Measurements from ENCODE around the gene CFAP68. TPM values are rescaled to one million over a fixed set of nuclear protein-coding genes. Genes with fewer than 3 reads are reported as not detected.

Gene CFAP68
- total and polyA plus RNA-seq, 9 of the 15 experiments (the other 6 are each of a cell fraction or from before 2014, with no cell fraction given), result 22.8 to 72.3 (median 52.5) TPM

DNA sequence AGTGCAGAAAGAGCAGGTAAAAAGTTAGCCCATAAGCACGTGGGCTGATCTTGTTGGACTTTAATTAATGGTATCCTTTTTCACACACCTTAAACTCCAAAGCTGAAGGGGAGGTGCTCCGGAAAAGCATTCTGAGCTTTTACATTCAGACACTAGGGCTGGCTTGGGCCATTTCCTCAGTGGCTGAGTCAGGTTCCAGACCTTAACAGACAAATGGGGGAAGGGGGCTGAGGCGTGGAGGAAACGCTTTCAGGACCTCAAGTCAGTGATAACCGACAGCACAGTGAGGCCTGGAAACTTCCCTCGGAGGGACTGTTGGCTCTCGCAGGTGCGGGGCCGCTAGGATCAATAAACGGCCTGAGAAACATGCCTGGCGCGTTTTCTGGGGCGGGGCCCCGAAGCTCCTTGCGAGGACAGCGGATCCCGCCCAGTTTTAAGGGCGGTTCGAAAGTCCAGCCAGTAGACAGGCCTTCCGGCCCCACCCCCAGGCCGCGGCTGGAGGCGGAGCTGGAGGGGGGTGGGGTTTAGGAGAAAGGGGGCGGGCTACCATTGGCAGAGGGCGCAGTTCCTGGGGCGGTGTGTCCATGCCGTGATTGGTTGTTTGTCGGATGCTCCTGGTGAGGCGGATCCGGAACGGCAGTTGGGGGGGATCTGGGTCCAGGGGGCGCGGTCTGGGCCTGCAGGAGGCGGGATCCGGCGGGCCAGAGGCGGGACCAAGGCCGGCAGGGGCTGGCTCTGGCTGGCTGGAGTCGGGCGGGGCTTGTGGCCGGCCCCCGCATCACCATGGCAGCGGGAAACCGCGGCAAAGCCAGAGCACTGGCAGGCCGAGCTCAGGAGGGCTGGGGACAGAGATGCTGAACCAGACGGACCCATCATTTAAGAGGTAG, 47.4 kb downstream of the CFAP68 start (continued):
- TF ChIP-seq C11orf30 (IDR thresholded peaks at IDR 0.05; ENCODE audit: low read depth) (no peak), KDM4B (IDR thresholded peaks at IDR 0.05; ENCODE audit: borderline replicate concordance in 2 of 2, low read depth in 1 of 2) (no peak), CTCFL (IDR thresholded peaks at IDR 0.05; ENCODE audit: borderline replicate concordance, insufficient read depth, low read depth, low read length, poor library complexity, severe bottlenecking) (no peak), ZNF79 (CRISPR knock-in tag; IDR thresholded peaks at IDR 0.05; ENCODE audit: low read depth) (no peak), NR3C1 (CRISPR knock-in tag; IDR thresholded peaks at IDR 0.05) (no peak), SUPT5H (IDR thresholded peaks at IDR 0.05) (peak; percentile 88), NCOA4 (IDR thresholded peaks at IDR 0.05; ENCODE audit: partially characterized antibody) (no peak), RBM17 (IDR thresholded peaks at IDR 0.05; ENCODE audit: borderline replicate concordance, low read depth, low read length) (no peak), ZHX1 (conservative IDR thresholded peaks at IDR 0.05; ENCODE audit: low read length) (0 out of 2 replicates have a peak, but pooled peaks have one; percentile 37), ETS1 (conservative IDR thresholded peaks at IDR 0.05; ENCODE audit: control insufficient read depth, low read depth, low read length) (0 out of 2 replicates have a peak, but pooled peaks have one; percentile 40), NONO (IDR thresholded peaks at IDR 0.05; ENCODE audit: low read depth in 2 of 2, low read length in 1 of 2) (no peak), ZNF184 (CRISPR knock-in tag; IDR thresholded peaks at IDR 0.05) (no peak), HNRNPLL (IDR thresholded peaks at IDR 0.05; ENCODE audit: low read depth, low read length, poor library complexity, severe bottlenecking) (peak; percentile 70), POLR3G (IDR thresholded peaks at IDR 0.05; ENCODE audit: extremely low read depth, insufficient read length, insufficient replicate concordance) (no peak), LARP7 (IDR thresholded peaks at IDR 0.05) (no peak)
- TF ChIP-seq, protein P1, sequence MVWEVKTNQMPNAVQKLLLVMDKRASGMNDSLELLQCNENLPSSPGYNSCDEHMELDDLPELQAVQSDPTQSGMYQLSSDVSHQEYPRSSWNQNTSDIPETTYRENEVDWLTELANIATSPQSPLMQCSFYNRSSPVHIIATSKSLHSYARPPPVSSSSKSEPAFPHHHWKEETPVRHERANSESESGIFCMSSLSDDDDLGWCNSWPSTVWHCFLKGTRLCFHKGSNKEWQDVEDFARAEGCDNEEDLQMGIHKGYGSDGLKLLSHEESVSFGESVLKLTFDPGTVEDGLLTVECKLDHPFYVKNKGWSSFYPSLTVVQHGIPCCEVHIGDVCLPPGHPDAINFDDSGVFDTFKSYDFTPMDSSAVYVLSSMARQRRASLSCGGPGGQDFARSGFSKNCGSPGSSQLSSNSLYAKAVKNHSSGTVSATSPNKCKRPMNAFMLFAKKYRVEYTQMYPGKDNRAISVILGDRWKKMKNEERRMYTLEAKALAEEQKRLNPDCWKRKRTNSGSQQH (CRISPR knock-in tag; IDR thresholded peaks at IDR 0.05), result peak; percentile 86; the same call in 1 of the 2 replicates
- TF ChIP-seq, protein P2, sequence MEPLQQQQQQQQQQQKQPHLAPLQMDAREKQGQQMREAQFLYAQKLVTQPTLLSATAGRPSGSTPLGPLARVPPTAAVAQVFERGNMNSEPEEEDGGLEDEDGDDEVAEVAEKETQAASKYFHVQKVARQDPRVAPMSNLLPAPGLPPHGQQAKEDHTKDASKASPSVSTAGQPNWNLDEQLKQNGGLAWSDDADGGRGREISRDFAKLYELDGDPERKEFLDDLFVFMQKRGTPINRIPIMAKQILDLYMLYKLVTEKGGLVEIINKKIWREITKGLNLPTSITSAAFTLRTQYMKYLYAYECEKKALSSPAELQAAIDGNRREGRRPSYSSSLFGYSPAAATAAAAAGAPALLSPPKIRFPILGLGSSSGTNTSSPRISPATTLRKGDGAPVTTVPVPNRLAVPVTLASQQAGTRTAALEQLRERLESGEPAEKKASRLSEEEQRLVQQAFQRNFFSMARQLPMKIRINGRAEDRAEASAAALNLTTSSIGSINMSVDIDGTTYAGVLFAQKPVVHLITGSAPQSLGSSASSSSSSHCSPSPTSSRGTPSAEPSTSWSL (CRISPR knock-in tag; IDR thresholded peaks at IDR 0.05; ENCODE audit: borderline replicate concordance), result no peak
